Activated naive CD4-positive, alpha-beta T cell (primary cell): ENCODE data around the gene ATOSB.
"Not testable (repeated sequence)": the region's sequence is repeated elsewhere in the genome, so short reads cannot be mapped to it uniquely, and the experiment has no call there.

Experiments used
- DNase-seq, 4 experiments: peaks; one replicate each; lab custom pipeline; 2025; lab: John Stamatoyannopoulos, UW

Gene ATOSB

GRCh38 chr9:35115680-35116538 is at the start of gene ATOSB:
ATOSB (minus strand) TSS chr9:35115862; CDS start chr9:35108274, 7,588 bp downstream.
- peak; percentile 70 to 88 (median 72) for DNase-seq

GRCh38 chr9:35164711-35165110 is 49.0 kb upstream of the ATOSB start:
- no peak for DNase-seq

GRCh38 chr9:35163413-35163812 is 47.8 kb upstream of the ATOSB start:
- no peak for DNase-seq

- no peak for DNase-seq
Observed at GRCh38 chr9:35162605-35163315, 47.1 kb upstream of the ATOSB start.

GRCh38 chr9:35161713-35162604 is 46.3 kb upstream of the ATOSB start, which contains the start of gene UNC13B:
UNC13B (plus strand) TSS chr9:35162009; CDS start chr9:35162284, 275 bp downstream.
- DNase-seq = peak; percentile 15 to 64 (median 38)

GRCh38 chr9:35158501-35159280 is 43.0 kb upstream of the ATOSB start:
- no peak for DNase-seq

GRCh38 chr9:35157836-35158235 is 42.2 kb upstream of the ATOSB start:
- DNase-seq = not testable (repeated sequence)

GRCh38 chr9:35156781-35157180 is 41.1 kb upstream of the ATOSB start:
- no peak for DNase-seq

- DNase-seq = no peak
Observed at GRCh38 chr9:35152926-35153325, 37.3 kb upstream of the ATOSB start.

- not testable (repeated sequence) for DNase-seq
Observed at GRCh38 chr9:35147941-35148563, 32.4 kb upstream of the ATOSB start.

- no peak for DNase-seq
Observed at GRCh38 chr9:35142037-35142436, 26.4 kb upstream of the ATOSB start.

GRCh38 chr9:35140093-35140492 is 24.4 kb upstream of the ATOSB start:
- no peak for DNase-seq

- no peak for DNase-seq
Observed at GRCh38 chr9:35136866-35137265, 21.2 kb upstream of the ATOSB start.

GRCh38 chr9:35135988-35136387 is 20.3 kb upstream of the ATOSB start:
- no peak for DNase-seq

GRCh38 chr9:35134920-35135319 is 19.3 kb upstream of the ATOSB start:
- DNase-seq = no peak

- DNase-seq = peak; percentile 47 to 72 (median 58)
Observed at GRCh38 chr9:35116898-35117551, 1.4 kb upstream of the ATOSB start.

GRCh38 chr9:35116539-35116897 is 856 bp upstream of the ATOSB start:
- no peak for DNase-seq

GRCh38 chr9:35114840-35115628 is 628 bp downstream of the ATOSB start:
- DNase-seq = no peak

GRCh38 chr9:35114113-35114839 is 1.4 kb downstream of the ATOSB start:
- DNase-seq = peak in 2 of 4 experiments; percentile 20 to 22
